Measurements from ENCODE around the gene DPEP2NB. TPM values are rescaled to one million over a fixed set of nuclear protein-coding genes. Genes with fewer than 3 reads are reported as not detected.
"Not testable (repeated sequence)": the region's sequence is repeated elsewhere in the genome, so short reads cannot be mapped to it uniquely, and the experiment has no call there.

DPEP2NB gene
- total RNA-seq, 1 experiment from 2014 or later = not detected

DNA sequence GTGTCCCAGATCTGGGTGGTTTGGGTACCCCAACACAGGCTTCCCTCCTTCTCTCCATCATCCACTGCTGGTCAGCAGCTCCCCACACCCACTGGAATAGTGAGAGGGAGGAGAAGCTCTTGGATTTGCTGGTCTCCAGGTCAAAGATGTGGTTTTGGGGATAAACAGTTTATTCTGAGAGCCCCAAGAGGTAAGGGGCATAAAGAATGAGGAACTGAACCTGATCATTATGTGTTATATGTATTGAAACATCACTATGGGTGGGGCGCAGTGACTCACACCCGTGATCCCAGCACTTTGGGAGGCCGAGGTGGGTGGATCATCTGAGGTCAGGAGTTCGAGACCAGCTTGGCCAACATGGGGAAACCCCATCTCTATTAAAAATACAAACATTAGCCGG, 20.3 kb downstream of the DPEP2NB start:
- Histone ChIP-seq H4K91ac (ENCODE audit: insufficient read length, low read depth, low read length) (no peak overlapping the region), H4K8ac (replicated peaks; ENCODE audit: insufficient read length, low read depth, low read length) (no peak overlapping the region), H2AFZ (ENCODE audit: low read length) (no peak overlapping the region), H2AK5ac (ENCODE audit: insufficient read length, low read length) (no peak overlapping the region), H3K79me1 (ENCODE audit: insufficient read depth, low read depth, low read length, poor library complexity, severe bottlenecking) (no peaks in the 10 kb centered on the region), H3K27ac (ENCODE audit: insufficient read length, low read depth, low read length) (no peak overlapping the region), H4K20me1 (ENCODE audit: control insufficient read depth, insufficient read depth, insufficient read length) (no peaks in the 10 kb centered on the region), H3K23me2 (ENCODE audit: insufficient read length, low read depth, low read length, poor library complexity, severe bottlenecking) (no peaks in the 10 kb centered on the region), H3K27me3 (ENCODE audit: insufficient read depth, low read length) (no peaks in the 10 kb centered on the region), H3K9ac (ENCODE audit: extremely low read depth, insufficient read length, low read length) (no peak overlapping the region), H3K23ac (ENCODE audit: insufficient read length, low read depth, low read length) (no peak overlapping the region), H3K4ac (ENCODE audit: low read depth, low read length) (no peak overlapping the region), H3K79me2 (ENCODE audit: insufficient read depth, low read length) (no peaks in the 10 kb centered on the region), H2BK120ac (ENCODE audit: low read depth, low read length, poor library complexity, severe bottlenecking) (no peak overlapping the region), H3K4me1 (ENCODE audit: insufficient read depth, low read length) (no peaks in the 10 kb centered on the region), H2BK12ac (ENCODE audit: insufficient read length, low read depth, low read length) (no peak overlapping the region), H3K4me2 (ENCODE audit: insufficient read depth, insufficient read length, low read length) (no peak overlapping the region), H3K18ac (ENCODE audit: insufficient read length, low read depth, low read length) (no peak overlapping the region), H2BK5ac (ENCODE audit: insufficient read length, low read length) (no peak overlapping the region), H3K14ac (ENCODE audit: insufficient read depth, low read length) (no peak overlapping the region), H3K9me3 (ENCODE audit: control insufficient read depth, low read depth, low read length) (no peaks in the 10 kb centered on the region), H3K56ac (ENCODE audit: insufficient read length, low read depth, low read length) (no peak overlapping the region), H2BK15ac (ENCODE audit: low read depth, low read length) (no peak overlapping the region), H2BK20ac (ENCODE audit: low read depth, low read length, poor library complexity, severe bottlenecking) (no peak overlapping the region), H3T11ph (ENCODE audit: low read length) (no peak overlapping the region), H4K5ac (ENCODE audit: insufficient read length, low read depth, low read length) (no peak overlapping the region)
- Mint-ChIP-seq H3K4me1 (peaks cover 0 to 2% of the 10 kb centered on the region in 2 experiments; a peak in 1 of 4 replicates), H3K36me3 (ENCODE audit: insufficient read depth in 1 of 3, low read depth in 3 of 3) (peaks cover 0 to 3% (median 0%) of the 10 kb centered on the region in 3 experiments; a peak in 2 of 7 replicates), H3K27ac (no peak overlapping the region), H3K9me3 (no peaks in the 10 kb centered on the region; a peak in 1 of 5 replicates), H3K27me3 (ENCODE audit: low read depth) (peaks cover 27% of the 10 kb centered on the region), H3K4me3 (no peak overlapping the region)
- no peak for DNase-seq
- TF ChIP-seq, protein P1, sequence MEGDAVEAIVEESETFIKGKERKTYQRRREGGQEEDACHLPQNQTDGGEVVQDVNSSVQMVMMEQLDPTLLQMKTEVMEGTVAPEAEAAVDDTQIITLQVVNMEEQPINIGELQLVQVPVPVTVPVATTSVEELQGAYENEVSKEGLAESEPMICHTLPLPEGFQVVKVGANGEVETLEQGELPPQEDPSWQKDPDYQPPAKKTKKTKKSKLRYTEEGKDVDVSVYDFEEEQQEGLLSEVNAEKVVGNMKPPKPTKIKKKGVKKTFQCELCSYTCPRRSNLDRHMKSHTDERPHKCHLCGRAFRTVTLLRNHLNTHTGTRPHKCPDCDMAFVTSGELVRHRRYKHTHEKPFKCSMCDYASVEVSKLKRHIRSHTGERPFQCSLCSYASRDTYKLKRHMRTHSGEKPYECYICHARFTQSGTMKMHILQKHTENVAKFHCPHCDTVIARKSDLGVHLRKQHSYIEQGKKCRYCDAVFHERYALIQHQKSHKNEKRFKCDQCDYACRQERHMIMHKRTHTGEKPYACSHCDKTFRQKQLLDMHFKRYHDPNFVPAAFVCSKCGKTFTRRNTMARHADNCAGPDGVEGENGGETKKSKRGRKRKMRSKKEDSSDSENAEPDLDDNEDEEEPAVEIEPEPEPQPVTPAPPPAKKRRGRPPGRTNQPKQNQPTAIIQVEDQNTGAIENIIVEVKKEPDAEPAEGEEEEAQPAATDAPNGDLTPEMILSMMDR (conservative IDR thresholded peaks at IDR 0.05) = no peak
- no CpG with 5 or more reads among the region's 5 CpGs for WGBS (ENCODE audit: extremely low coverage, insufficient read length, low lambda C conversion rate)

DNA sequence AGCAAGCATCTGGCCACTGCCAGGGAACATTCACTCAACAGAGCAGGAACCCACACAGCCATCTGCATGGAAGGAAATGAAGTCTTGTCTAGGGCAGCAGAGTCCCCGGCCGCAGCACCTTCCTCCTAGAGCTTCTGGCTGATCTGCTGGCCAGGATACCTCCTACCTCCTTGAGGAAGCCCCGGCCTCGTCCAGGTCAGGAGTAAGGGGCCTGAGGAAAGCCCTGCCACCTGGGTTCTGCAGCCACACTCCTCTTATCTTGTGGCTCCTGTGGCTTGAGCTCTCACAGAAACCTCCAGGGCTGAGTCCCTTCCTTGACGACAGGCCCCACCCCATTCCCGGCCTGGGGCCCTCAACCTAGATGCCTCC, 21.7 kb downstream of the DPEP2NB start:
- H3K9me3 ChIP-seq (ENCODE audit: control insufficient read depth, low read depth, low read length); H2AFZ ChIP-seq (ENCODE audit: low read length): not testable (repeated sequence)
- H3K4me3 Mint-ChIP-seq = peak overlapping the region in 1 of 2 experiments; percentile 20; a peak in 1 of 5 replicates

More for the DNA sequence above, 21.7 kb downstream of the DPEP2NB start:
- not testable (repeated sequence) for H2BK120ac ChIP-seq (ENCODE audit: low read depth, low read length, poor library complexity, severe bottlenecking); H3K79me2 ChIP-seq (ENCODE audit: insufficient read depth, low read length); H3K56ac ChIP-seq (ENCODE audit: insufficient read length, low read depth, low read length); H4K20me1 ChIP-seq (ENCODE audit: control insufficient read depth, insufficient read depth, insufficient read length); H3K9me3 Mint-ChIP-seq; DNase-seq; H2BK20ac ChIP-seq (ENCODE audit: low read depth, low read length, poor library complexity, severe bottlenecking); H3K18ac ChIP-seq (ENCODE audit: insufficient read length, low read depth, low read length); H4K91ac ChIP-seq (ENCODE audit: insufficient read length, low read depth, low read length); H3K27ac Mint-ChIP-seq; H3K4me2 ChIP-seq (ENCODE audit: insufficient read depth, insufficient read length, low read length); H4K5ac ChIP-seq (ENCODE audit: insufficient read length, low read depth, low read length); H2BK15ac ChIP-seq (ENCODE audit: low read depth, low read length); H3K4ac ChIP-seq (ENCODE audit: low read depth, low read length); H3K27ac ChIP-seq (ENCODE audit: insufficient read length, low read depth, low read length); H2BK12ac ChIP-seq (ENCODE audit: insufficient read length, low read depth, low read length); H3K9ac ChIP-seq (ENCODE audit: extremely low read depth, insufficient read length, low read length); H3T11ph ChIP-seq (ENCODE audit: low read length); H3K23ac ChIP-seq (ENCODE audit: insufficient read length, low read depth, low read length); H3K14ac ChIP-seq (ENCODE audit: insufficient read depth, low read length); H2BK5ac ChIP-seq (ENCODE audit: insufficient read length, low read length); H3K4me1 Mint-ChIP-seq; H3K27me3 ChIP-seq (ENCODE audit: insufficient read depth, low read length); H3K36me3 Mint-ChIP-seq (ENCODE audit: insufficient read depth in 1 of 3, low read depth in 3 of 3); H4K8ac ChIP-seq (replicated peaks; ENCODE audit: insufficient read length, low read depth, low read length); H3K23me2 ChIP-seq (ENCODE audit: insufficient read length, low read depth, low read length, poor library complexity, severe bottlenecking); H3K4me1 ChIP-seq (ENCODE audit: insufficient read depth, low read length); H3K79me1 ChIP-seq (ENCODE audit: insufficient read depth, low read depth, low read length, poor library complexity, severe bottlenecking); H2AK5ac ChIP-seq (ENCODE audit: insufficient read length, low read length)
- no CpG with 5 or more reads among the region's 6 CpGs for WGBS (ENCODE audit: extremely low coverage, insufficient read length, low lambda C conversion rate)
- peaks cover 28% of the 10 kb centered on the region for H3K27me3 Mint-ChIP-seq (ENCODE audit: low read depth)
